Calu3 (cell line): ENCODE data around the gene FAM222A. TPM values are rescaled to one million over a fixed set of nuclear protein-coding genes. Genes with fewer than 3 reads are reported as not detected.

Experiments used
- BruUV-seq: library from RNA; stranded (reverse); fragments of 400-500 nt; replicated peaks from 2 replicates; lab custom pipeline; 2021; lab: Mats Ljungman, UMichigan
- CTCF ChIA-PET: fragments of 300-600 bp; sonication (Branson Sonifier 250); formaldehyde crosslinking; loops from one replicate; lab custom pipeline; 2022; ENCODE audit warnings: antibody characterized with exemption; lab: Charles Lee
- DNase-seq: peaks from one replicate; pipeline ENCODE4 v3.0.0; 2022
- H3K27ac Mint-ChIP-seq: one replicate; pipeline ENCODE4 v1.8.0; 2022; ENCODE audit warnings: mixed read lengths; ENCODE audit not compliant: unreplicated experiment
- H3K27me3 Mint-ChIP-seq: one replicate; pipeline ENCODE4 v1.8.0; 2022; ENCODE audit warnings: mixed read lengths; ENCODE audit not compliant: unreplicated experiment
- H3K36me3 Mint-ChIP-seq: one replicate; pipeline ENCODE4 v1.8.0; 2022; ENCODE audit warnings: mild to moderate bottlenecking, moderate library complexity, mixed read lengths; ENCODE audit not compliant: insufficient read depth, unreplicated experiment
- H3K4me1 Mint-ChIP-seq: one replicate; pipeline ENCODE4 v1.8.0; 2022; ENCODE audit warnings: mild to moderate bottlenecking, low read depth, mixed read lengths; ENCODE audit not compliant: unreplicated experiment
- H3K4me3 Mint-ChIP-seq: one replicate; pipeline ENCODE4 v1.8.0; 2022; ENCODE audit warnings: mild to moderate bottlenecking, low read depth, moderate library complexity, mixed read lengths; ENCODE audit not compliant: unreplicated experiment
- H3K9me3 Mint-ChIP-seq: one replicate; pipeline ENCODE4 v1.8.0; 2022; ENCODE audit warnings: low read depth, mixed read lengths; ENCODE audit not compliant: unreplicated experiment
- intact Hi-C: fragments of 100-400 bp; cut with micrococcal nuclease; formaldehyde crosslinking; loops from one replicate; pipeline ENCODE4 v1.10.0; 2022; ENCODE audit not compliant: unreplicated experiment
- total RNA-seq: library from RNA; stranded (reverse); gene quantifications from 2 replicates; pipeline ENCODE4 v1.2.3, GENCODE V29; 2022
- TF ChIP-seq, protein P1 (sequence below): fragments of 200-600 bp; IDR thresholded peaks from one replicate; pipeline ENCODE4 v1.8.0; 2022; ENCODE audit warnings: antibody characterized with exemption; ENCODE audit not compliant: unreplicated experiment

The FAM222A gene
- total RNA-seq, 1 experiment from 2014 or later: 2.4 TPM

DNA sequence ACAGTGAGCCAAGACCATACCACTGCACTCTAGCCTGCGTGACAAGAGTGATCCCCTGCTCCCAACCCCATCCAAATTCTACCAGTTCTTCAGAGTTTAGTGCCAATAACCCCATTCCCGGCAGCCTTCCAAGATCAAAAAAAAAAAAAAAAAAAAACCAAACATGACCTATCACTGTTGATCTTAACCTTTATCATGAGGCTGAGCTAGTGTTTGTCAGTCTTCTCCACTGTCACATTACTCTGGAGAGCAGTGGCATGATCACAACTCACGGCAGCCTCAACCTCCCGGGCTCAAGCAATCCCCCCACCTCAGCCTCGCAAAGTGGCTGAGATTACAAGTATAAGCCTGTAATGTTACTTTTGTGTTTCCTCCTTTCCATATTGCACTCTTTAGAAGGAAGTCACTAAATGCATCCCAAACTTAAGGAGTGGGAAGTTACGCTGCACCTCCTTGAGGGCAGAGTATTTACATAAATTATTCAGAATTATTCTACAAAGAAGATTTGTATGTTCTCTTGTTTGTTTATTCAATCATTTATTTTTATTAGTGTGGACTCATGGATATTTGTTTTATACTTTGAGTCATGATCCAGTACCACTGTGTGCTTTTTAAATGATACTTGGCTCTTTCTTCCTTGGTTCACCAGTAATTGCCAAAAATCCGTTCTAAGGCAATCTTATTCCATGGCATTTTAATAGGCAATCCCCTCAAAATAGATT, 31.5 kb upstream of the FAM222A start:
- TF ChIP-seq, protein P1, sequence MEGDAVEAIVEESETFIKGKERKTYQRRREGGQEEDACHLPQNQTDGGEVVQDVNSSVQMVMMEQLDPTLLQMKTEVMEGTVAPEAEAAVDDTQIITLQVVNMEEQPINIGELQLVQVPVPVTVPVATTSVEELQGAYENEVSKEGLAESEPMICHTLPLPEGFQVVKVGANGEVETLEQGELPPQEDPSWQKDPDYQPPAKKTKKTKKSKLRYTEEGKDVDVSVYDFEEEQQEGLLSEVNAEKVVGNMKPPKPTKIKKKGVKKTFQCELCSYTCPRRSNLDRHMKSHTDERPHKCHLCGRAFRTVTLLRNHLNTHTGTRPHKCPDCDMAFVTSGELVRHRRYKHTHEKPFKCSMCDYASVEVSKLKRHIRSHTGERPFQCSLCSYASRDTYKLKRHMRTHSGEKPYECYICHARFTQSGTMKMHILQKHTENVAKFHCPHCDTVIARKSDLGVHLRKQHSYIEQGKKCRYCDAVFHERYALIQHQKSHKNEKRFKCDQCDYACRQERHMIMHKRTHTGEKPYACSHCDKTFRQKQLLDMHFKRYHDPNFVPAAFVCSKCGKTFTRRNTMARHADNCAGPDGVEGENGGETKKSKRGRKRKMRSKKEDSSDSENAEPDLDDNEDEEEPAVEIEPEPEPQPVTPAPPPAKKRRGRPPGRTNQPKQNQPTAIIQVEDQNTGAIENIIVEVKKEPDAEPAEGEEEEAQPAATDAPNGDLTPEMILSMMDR: no peak
- no TSS peak for BruUV-seq
- intact Hi-C loops: no loop called here
- CTCF ChIA-PET: no interaction called here
- DNase-seq: no peak
- Mint-ChIP-seq H3K27ac (no peak overlapping the region), H3K4me3 (no peak overlapping the region), H3K9me3 (no peaks in the 10 kb centered on the region), H3K36me3 (no peaks in the 10 kb centered on the region), H3K4me1 (no peaks in the 10 kb centered on the region), H3K27me3 (peaks cover 28% of the 10 kb centered on the region)

DNA sequence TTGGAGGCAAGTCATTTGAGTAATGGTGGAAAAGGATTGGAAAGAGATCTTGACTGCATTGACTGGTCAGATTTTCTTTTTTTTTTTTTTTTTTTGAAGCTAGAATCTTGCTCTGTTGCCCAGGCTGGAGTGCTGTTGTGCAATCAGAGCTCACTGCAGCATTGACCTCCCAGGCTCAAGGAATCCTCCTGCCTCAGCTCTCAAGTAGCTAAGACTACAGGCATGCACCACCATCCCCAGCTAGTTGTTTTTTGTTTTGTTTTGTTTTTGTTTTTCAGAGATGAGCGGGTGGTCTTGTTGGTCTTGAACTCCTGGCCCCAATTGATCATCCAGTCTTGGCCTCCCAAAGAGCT, 30.9 kb upstream of the FAM222A start:
- TF ChIP-seq, protein P1: no peak
- no peak overlapping the region for H3K27ac Mint-ChIP-seq
- BruUV-seq: no TSS peak
- no peaks in the 10 kb centered on the region for H3K4me1 Mint-ChIP-seq
- H3K36me3 Mint-ChIP-seq: no peaks in the 10 kb centered on the region
- H3K27me3 Mint-ChIP-seq: peaks cover 22% of the 10 kb centered on the region
- H3K4me3 Mint-ChIP-seq: no peak overlapping the region
- no peak for DNase-seq
- CTCF ChIA-PET: no interaction called here
- H3K9me3 Mint-ChIP-seq: no peaks in the 10 kb centered on the region
- intact Hi-C loops: no loop called here

DNA sequence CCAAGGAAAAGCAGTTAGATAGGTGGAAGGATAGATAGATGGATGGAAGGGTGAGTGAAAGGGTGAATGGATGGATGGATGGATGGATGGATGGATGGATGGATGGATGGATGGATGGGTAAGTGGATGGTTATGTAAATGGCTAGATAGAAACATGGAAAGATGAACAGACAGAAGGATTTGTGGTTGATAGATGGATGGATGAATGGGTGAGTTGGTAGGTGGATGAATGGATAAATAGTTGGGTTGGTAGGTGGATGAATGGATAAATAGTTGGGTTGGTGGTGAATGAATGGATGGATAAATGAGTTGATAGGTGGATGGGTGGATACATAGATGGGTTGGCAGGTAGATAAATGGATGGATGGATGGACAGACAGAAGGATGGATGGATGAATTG, 30.3 kb upstream of the FAM222A start:
- H3K9me3 Mint-ChIP-seq: no peaks in the 10 kb centered on the region
- H3K36me3 Mint-ChIP-seq: no peaks in the 10 kb centered on the region
- TF ChIP-seq, protein P1: no peak
- H3K27me3 Mint-ChIP-seq: peaks cover 18% of the 10 kb centered on the region
- H3K4me1 Mint-ChIP-seq: no peaks in the 10 kb centered on the region
- no peak for DNase-seq
- no TSS peak for BruUV-seq
- no peak overlapping the region for H3K4me3 Mint-ChIP-seq
- intact Hi-C loops: no loop called here
- CTCF ChIA-PET: no interaction called here
- H3K27ac Mint-ChIP-seq: no peak overlapping the region

DNA sequence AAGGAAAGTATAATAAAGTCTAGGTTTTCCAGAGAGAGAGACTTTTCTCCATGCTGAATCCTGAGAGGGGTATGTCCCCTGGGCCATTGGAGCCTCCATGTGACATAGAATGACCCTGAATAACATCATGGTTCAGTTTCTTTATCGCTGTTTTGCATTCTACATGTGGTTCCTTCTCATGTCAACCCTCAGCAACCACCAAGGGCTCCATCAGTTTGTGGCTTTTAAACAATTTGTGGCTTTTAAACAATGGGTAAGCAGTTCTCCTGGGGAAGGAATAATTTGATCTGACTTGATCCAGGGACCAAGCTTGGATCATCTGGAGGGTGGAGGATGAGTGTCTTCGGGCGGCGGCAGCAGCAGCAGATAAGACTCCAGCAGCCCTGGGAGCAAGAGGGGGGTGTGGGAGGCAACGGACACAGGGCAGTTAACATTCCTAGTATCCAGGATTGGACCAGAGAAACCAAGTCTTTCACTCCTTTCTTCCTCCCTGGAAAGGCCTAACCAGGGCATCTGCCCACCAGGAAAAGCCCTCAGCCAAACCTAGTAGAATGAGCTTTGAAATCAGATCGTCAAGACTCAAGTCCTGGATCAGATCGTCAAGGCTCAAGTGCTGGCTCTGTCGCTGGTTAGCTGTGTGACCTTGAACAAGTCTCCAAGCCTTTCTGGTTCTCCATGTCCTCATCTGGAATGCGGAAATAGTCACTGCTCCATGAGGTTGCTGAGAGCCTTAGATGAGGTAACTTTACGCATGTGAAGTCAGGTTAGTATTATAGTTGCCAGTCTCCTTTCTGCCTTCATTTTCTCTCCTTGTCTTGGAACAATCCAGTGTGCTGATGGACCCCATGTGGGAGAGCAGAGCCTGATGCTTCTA, 27.8 kb upstream of the FAM222A start:
- Mint-ChIP-seq H3K27me3 (peaks cover 18% of the 10 kb centered on the region), H3K4me1 (no peaks in the 10 kb centered on the region), H3K27ac (no peak overlapping the region), H3K4me3 (no peak overlapping the region), H3K36me3 (no peaks in the 10 kb centered on the region), H3K9me3 (no peaks in the 10 kb centered on the region)
- TF ChIP-seq, protein P1: no peak
- no TSS peak for BruUV-seq
- DNase-seq: no peak
- CTCF ChIA-PET: interaction anchor here (0.6 kb wide), 1 partner anchor 532 kb away, joined by 3 read pairs; no protein-coding TSS in a partner anchor
- intact Hi-C loops: no loop called here
